Measurements from ENCODE around the gene DSG1.
"Not testable (repeated sequence)": the region's sequence is repeated elsewhere in the genome, so short reads cannot be mapped to it uniquely, and the experiment has no call there.

The DSG1 gene

DNA sequence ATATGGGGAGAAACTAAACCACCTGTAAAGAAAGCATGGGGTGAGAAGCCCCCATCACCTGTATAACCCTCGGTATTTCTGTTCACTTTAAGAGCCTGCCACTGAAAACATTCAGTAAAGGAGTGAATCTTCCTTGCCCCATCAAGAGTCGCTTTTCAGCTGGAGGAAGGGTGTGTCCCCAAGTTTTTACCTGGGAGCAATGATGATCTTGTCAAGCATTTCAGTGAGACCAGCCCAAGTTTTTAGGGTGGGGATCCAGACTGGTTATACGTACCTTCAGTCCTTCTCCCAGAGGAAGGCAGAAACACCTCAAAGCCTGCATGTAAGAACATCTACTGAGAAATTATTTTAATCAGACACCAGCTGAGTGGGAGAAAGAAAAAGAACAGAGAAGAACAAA lies at the start of gene DSG1:
Gene DSG1, plus strand, starts transcription at position 301 of the 400 bp plus-strand sequence. CDS start 141 bp downstream, outside the sequence.
- FAIRE-seq: no peak

DNA sequence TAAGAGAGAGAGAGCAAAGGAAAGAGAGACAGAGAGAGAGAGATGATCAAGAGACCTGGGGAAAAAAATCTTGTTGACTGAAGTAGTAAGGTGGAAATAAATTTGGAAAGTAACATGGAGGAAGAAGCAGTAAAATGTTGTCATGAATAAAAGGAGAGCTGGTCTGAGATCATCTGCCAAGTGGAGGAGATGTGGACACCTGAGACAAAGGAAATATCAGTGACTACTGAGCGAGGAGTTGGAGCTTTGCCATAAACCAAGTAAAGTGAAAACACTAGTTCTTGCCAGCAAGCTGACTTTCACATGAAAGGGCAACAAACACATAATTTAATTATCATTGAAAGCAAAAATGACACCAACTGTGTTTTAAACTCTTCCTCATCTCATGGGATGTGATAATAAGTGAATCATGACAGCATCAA lies 49.0 kb upstream of the DSG1 start:
- FAIRE-seq: no peak

GRCh38 chr18:31269566-31269965 lies 48.4 kb upstream of the DSG1 start:
- FAIRE-seq: no peak

- no peak for FAIRE-seq
Measured at GRCh38 chr18:31270578-31270977, 47.4 kb upstream of the DSG1 start.

DNA sequence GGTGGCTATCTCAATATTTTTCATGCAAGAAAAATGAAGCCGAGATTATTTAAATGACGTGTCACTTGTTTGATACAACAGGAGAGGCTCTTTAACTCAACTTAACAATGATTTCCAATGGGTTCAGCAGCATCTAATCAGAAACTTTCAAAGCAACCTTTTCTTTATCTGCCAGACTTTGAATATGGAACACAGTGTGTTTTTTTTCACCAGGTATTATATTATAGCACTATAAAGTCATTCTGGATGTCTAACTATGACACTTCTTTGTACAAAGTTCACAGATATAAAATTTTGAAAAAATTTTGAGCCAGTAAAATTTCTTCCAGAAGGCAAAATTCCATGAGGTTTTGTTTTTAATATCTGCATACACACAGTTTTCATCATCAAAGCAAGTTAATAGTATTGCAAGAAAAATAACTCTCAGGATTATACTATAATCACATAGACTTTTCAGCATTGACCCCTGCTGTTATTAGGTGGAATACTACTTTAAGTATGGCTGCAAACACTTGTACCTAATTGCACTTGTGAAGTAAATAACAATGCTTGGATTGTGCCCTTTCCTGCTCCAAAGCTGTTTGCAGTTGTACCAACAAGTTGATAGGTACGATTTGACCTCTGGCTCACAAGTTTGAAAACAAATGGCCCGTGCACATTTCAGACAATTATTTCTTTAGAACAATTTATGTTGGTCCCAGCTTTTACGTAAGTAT lies 44.0 kb upstream of the DSG1 start:
- FAIRE-seq: peak; percentile 62

DNA sequence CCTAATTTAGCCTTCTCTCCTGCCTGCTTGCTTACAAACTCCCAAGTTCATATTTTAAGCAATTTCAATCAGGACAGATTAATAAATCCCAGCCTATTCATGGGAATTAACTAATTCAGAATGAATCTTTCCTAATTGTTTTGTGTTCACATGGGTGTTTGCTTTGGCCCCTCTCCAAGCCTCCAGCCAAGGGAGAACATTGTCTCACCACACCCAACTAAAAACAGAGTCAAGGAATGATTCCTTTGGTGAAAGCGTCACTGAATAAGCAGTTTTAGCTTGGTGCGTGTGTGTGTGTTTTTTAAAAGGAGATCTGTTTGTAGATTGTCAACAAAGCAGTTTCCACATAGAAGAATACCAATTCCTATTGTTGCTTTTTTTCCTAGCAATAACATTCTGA lies 43.0 kb upstream of the DSG1 start:
- no peak for FAIRE-seq

DNA sequence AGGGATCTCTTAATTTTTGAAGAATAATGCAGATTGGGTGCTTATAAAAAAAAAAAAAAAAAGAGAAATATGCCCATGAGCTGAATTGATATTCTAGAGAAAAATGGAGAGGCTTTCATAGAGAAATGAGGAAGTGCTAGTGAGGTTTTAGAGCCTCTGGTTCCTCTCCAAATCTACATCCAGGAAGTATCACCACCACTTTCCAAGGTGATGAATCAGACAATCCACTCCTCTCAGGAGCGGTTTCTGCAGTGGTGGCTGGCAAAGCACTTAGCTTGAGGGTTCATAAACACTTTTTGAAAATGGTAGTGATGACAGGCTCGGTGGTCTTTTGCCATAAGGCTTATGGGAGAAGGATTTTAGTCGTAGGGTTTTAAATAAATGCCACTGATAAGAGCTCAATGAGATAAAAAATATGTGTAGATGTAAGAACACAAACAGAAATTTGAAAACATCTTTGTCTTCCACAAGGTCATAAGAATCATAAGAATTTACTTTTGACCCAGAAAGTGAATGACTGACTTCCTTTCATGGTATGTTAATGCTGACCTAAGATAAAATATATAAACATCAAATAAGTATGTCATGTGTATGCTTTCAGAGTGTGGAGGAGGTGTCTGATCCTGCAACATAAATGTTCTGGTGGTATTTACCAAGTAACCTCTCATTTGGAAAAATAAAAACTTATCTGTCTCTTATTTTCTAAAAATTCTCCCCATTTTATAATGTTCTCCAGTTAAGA lies 42.1 kb upstream of the DSG1 start:
- FAIRE-seq: no peak

DNA sequence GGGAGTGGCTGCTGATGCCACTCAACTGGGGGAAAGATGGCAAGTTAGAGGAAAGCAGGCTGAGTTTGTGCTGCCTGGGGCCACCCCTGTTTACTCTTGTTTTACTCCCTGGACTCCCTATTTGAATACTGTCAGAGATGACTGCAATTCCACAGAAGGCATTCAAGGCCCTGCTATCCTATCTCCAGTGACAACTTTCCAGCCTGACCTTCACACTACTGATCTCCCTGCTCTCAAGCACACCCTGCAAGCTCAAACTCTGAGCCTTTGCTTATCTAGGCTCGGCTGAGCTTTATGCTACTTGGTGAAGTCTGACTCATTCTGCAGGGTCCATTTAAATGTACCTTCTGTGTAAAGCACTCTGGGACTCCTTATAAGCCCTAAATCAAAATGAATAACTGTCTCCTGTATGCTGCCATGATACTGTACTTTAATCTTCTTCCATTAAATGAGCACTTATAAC lies 39.3 kb upstream of the DSG1 start:
- no peak for FAIRE-seq

GRCh38 chr18:31280502-31280901 lies 37.5 kb upstream of the DSG1 start:
- FAIRE-seq: no peak

DNA sequence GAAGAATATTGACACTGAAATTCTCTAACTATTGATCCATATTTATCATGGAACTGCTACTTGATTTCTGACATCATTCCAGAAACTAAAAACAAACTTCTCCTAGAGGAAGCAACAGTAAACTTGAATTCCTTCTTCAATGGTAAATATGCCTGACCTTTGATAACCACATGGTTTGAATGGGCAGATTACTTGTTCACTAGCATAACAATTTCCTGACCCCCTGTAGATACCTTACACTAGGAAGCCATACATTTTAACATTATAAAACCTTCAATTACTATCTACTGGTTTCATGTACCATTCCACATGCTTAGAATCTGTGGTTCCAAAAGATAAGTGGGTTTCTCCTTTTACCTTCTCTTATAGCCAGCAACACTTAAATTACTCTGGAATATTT lies 36.5 kb upstream of the DSG1 start:
- no peak for FAIRE-seq

- not testable (repeated sequence) for FAIRE-seq
Measured at GRCh38 chr18:31289446-31289845, 28.5 kb upstream of the DSG1 start.

DNA sequence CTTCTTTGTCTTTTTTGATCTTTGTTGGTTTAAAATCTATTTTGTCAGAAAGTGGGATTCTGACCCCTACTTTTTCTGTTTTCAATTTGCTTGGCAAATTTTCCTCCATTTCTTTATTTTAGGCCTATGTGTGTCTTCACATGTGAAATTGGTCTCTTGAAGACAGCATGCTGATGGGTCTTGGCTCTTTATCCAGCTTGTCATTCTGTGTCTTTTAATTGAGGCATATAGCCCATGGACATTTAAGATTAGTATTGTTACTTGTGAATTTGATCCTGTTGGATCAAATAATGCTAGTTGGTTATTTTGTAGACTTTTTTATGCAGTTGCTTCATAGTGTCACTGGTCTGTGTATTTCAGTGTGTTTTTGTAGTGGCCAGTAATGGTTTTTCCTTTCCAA lies 26.3 kb upstream of the DSG1 start:
- no peak for FAIRE-seq

- FAIRE-seq: no peak
Measured at GRCh38 chr18:31294199-31294747, 23.7 kb upstream of the DSG1 start.

- FAIRE-seq: no peak
Measured at GRCh38 chr18:31297248-31297647, 20.7 kb upstream of the DSG1 start.

GRCh38 chr18:31301201-31301655 lies 16.7 kb upstream of the DSG1 start:
- FAIRE-seq: no peak

- FAIRE-seq: no peak
Measured at GRCh38 chr18:31302991-31303390, 15.0 kb upstream of the DSG1 start.

GRCh38 chr18:31303771-31304170 lies 14.2 kb upstream of the DSG1 start:
- no peak for FAIRE-seq

DNA sequence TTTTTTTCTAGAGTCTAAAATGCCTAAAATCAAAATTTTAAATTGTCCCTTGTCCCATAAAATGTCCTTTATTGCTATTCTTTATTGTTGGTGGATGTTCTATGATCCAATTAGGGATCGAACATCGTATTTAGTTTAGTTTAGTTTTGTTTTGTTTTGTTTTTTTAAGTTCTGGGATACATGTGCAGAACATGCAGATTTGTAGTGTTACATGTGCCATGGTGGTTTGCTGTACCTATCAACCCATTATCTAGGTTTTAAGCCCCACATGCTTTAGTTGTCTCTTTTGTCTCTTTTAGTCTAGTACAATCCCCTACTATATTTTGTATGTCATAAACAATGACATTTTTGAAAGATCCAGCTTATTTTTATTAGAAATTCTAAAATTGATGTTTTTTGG lies 8.8 kb upstream of the DSG1 start:
- FAIRE-seq: no peak

DNA sequence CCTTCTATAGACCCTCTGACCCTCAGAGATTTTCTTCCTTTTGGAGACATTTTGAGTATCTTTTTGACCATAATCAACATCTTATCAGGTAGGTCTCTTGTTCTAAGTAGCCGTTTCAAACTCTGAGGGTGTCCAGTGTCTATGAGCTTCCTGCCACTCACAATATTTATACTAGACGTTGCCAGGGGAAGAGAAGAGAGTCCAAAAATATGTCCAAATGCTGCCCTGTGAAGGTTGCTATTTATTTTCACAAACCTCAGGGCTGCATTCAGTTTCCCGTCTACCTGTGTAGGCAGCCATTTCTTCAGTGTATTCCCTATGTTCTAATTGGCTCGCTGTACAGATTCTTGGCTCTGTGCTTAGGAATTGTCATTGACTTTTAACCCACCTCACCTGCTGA lies 986 bp upstream of the DSG1 start:
- no peak for FAIRE-seq

- FAIRE-seq: no peak
Measured at GRCh38 chr18:31321719-31322118, 3.8 kb downstream of the DSG1 start.

- FAIRE-seq: no peak
Measured at GRCh38 chr18:31325051-31325450, 7.1 kb downstream of the DSG1 start.

DNA sequence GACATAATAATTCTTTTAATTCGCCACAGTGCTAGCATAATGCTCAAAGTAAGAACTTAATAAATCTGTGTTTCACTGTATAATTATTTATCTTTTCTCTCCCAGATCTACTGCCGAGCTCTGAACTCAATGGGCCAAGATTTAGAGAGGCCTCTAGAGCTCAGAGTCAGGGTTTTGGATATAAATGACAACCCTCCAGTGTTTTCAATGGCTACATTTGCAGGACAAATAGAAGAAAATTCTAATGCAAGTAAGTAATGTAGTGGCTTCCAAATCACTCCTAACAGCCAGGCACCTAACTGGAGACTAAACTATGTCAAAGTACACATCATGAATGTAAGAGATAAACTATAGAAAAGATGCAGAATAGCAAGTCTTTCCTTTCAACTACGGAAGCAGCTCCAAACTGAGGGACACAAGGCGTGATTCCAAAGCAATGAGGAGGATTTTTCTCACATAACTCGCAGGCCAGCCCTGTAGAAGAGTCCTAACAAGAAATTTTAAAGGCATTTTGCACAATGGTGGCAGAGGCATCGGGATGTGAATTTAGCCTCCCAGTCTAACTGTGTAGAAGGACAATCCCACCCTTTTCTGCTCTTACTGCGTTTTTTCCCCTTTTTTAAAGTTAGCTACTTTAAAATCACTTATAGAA lies 12.0 kb downstream of the DSG1 start:
- no peak for FAIRE-seq

- FAIRE-seq: no peak
Measured at GRCh38 chr18:31343454-31343853, 25.5 kb downstream of the DSG1 start.

Data from colon (tissue), 2 donors.